A549 (cell line): ENCODE results near the gene TSR1. TPM values are rescaled to one million over a fixed set of nuclear protein-coding genes. Genes with fewer than 3 reads are reported as not detected.

Experiments
- ATAC-seq, 2 experiments: fragments of 200-7000 bp in 1 of 2; fragments of >200 bp in 1 of 2; cut with Nextera tagmentation in 1 of 2; cut with Tn5 transposase in 1 of 2; 3 replicates each; pipeline versions ENCODE4 v1.8.0 to v1.9.1; 2018 to 2020; ENCODE audit warnings: mild to moderate bottlenecking in 1 of 2, moderate library complexity in 1 of 2
- CTCF ChIA-PET: fragments of 300-600 bp; sonication (Branson Sonifier 250); formaldehyde crosslinking; extraction: SDS; loops from one replicate; lab custom pipeline; 2021; ENCODE audit warnings: antibody characterized with exemption, inconsistent platforms; lab: Yijun Ruan, JAX
- POLR2A ChIA-PET: fragments of 350-600 bp; formaldehyde crosslinking; extraction: SDS; loops from one replicate; lab custom pipeline; 2021; ENCODE audit warnings: antibody characterized with exemption, inconsistent platforms; lab: Yijun Ruan, JAX
- DNase-seq, 2 experiments: peaks; one replicate each; pipeline versions ENCODE4 v3.0.0 to v3.0.0-alpha.2; 2011 to 2016; ENCODE audit warnings: low read depth in 1 of 2, low spot score in 1 of 2
- FAIRE-seq: peaks from 2 replicates; lab custom pipeline; 2011; peaks lifted over from hg19 to GRCh38; lab: Jason Lieb, UNC
- H3K27ac ChIP-seq, 2 experiments: fragments of >200 bp; sonication (Bioruptor Twin); formaldehyde crosslinking; 3 replicates each; pipeline ENCODE4 v1.5.1; 2016 to 2017
- H3K4me1 ChIP-seq: fragments of >200 bp; sonication (Bioruptor Twin); formaldehyde crosslinking; 3 replicates; pipeline ENCODE4 v1.6.1; 2016
- H3K4me2 ChIP-seq: fragments of >200 bp; sonication (Bioruptor Twin); formaldehyde crosslinking; 3 replicates; pipeline ENCODE4 v1.6.1; 2016
- H3K4me3 ChIP-seq: fragments of >200 bp; sonication (Bioruptor Twin); formaldehyde crosslinking; 3 replicates; pipeline ENCODE4 v1.5.1; 2016
- H3K9me3 ChIP-seq: fragments of >200 bp; sonication (Bioruptor Twin); formaldehyde crosslinking; 3 replicates; pipeline ENCODE4 v1.6.1; 2016
- CTCF ChIP-seq: fragments of >200 bp; sonication (Bioruptor Twin); formaldehyde crosslinking; IDR thresholded peaks from 3 replicates; pipeline ENCODE4 v1.5.1; 2016
- EHF ChIP-seq: fragments of 250-450 bp; sonication (Bioruptor Pico); IDR thresholded peaks from 2 replicates; pipeline ENCODE4 v1.5.0; 2020; ENCODE audit warnings: mild to moderate bottlenecking
- EHMT2 ChIP-seq: fragments of 200-600 bp; sonication (generic); IDR thresholded peaks from 2 replicates; pipeline ENCODE4 v1.6.1; 2016; ENCODE audit warnings: antibody characterized with exemption, low read depth, mild to moderate bottlenecking, moderate library complexity
- ESRRA ChIP-seq: fragments of 150-350 bp; IDR thresholded peaks from 2 replicates; pipeline ENCODE4 v1.6.1; 2014; ENCODE audit warnings: mild to moderate bottlenecking, low read length, borderline replicate concordance
- GATA3 ChIP-seq: IDR thresholded peaks from 2 replicates; pipeline ENCODE4 v1.6.1; 2012; ENCODE audit warnings: borderline replicate concordance
- HEYL ChIP-seq: fragments of 250-450 bp; sonication (Bioruptor Pico); IDR thresholded peaks from 2 replicates; pipeline ENCODE4 v1.8.0; 2021; ENCODE audit warnings: mild to moderate bottlenecking, moderate library complexity
- JUNB ChIP-seq: fragments of >200 bp; sonication (Bioruptor Twin); formaldehyde crosslinking; IDR thresholded peaks from 2 replicates; pipeline ENCODE4 v1.6.1; 2016
- MAX ChIP-seq: IDR thresholded peaks from 2 replicates; pipeline ENCODE4 v1.6.1; 2012
- MAZ ChIP-seq: fragments of 150-350 bp; IDR thresholded peaks from 2 replicates; pipeline ENCODE4 v1.6.1; 2014; ENCODE audit warnings: antibody characterized with exemption, low read depth, low read length, borderline replicate concordance
- NFE2L2 ChIP-seq: fragments of 150-350 bp; conservative IDR thresholded peaks from 2 replicates; pipeline ENCODE4 v1.6.1; 2014; ENCODE audit warnings: low read length
- NPAS2 ChIP-seq: fragments of 250-450 bp; sonication (Bioruptor Pico); IDR thresholded peaks from 2 replicates; pipeline ENCODE4 v1.8.0; 2022; ENCODE audit warnings: mild to moderate bottlenecking, moderate library complexity, borderline replicate concordance
- RAD21 ChIP-seq, 2 experiments: fragments of >200 bp in 1 of 2; sonication (Bioruptor Twin) in 1 of 2; formaldehyde crosslinking in 1 of 2; IDR thresholded peaks in 1 of 2; conservative IDR thresholded peaks in 1 of 2; 2 replicates in 1 of 2; 3 replicates in 1 of 2; pipeline ENCODE4 v1.6.1; 2012 to 2018; ENCODE audit warnings: inconsistent platforms in 1 of 2
- REST ChIP-seq: fragments of 200-600 bp; sonication (generic); IDR thresholded peaks from 2 replicates; pipeline ENCODE4 v1.6.1; 2016; ENCODE audit warnings: antibody characterized with exemption, mild to moderate bottlenecking, moderate library complexity
- SREBF2 ChIP-seq: fragments of 450-650 bp; IDR thresholded peaks from 2 replicates; pipeline ENCODE4 v1.6.1; 2014; ENCODE audit warnings: mild to moderate bottlenecking, moderate library complexity
- TFCP2L1 ChIP-seq: fragments of 250-450 bp; sonication (Bioruptor Pico); IDR thresholded peaks from 2 replicates; pipeline ENCODE4 v1.5.0; 2021; ENCODE audit warnings: mild to moderate bottlenecking
- ZFP36 ChIP-seq: fragments of 450-650 bp; IDR thresholded peaks from 2 replicates; pipeline ENCODE4 v1.6.1; 2014; ENCODE audit warnings: borderline replicate concordance; ENCODE audit not compliant: partially characterized antibody
- ZSCAN20 ChIP-seq: fragments of 250-450 bp; sonication (Bioruptor Pico); IDR thresholded peaks from 2 replicates; pipeline ENCODE4 v1.8.0; 2022; ENCODE audit warnings: mild to moderate bottlenecking, moderate library complexity
- WGBS: methylation state at CpG from one replicate; pipeline ENCODE4 v1.1.6; 2017; ENCODE audit errors: missing lambda C conversion rate; 5-methylcytosine and 5-hydroxymethylcytosine counted together
- polyA plus RNA-seq, 4 experiments: library from polyadenylated mRNA; depleted of rRNA in 3 of 4; stranded (reverse); fragments of >200 nt; fragmentation: RNase III in 1 of 4; extraction: RNeasy Plus Mini Kit Qiagen cat#74134 plus additional on column Dnase treatment in 1 of 4; gene quantifications; 2 replicates in 3 of 4; 3 replicates in 1 of 4; pipeline ENCODE4 v1.2.3, GENCODE V29; 2011 to 2017

Gene TSR1
- polyA plus RNA-seq, 2 of the 4 experiments (the other 2 are of a cell fraction): 38.3 to 84.1 TPM

- Histone ChIP-seq H3K4me3 (no peak overlapping the region), H3K4me1 (no peaks in the 10 kb centered on the region)
- peak; percentile 31 to 44 for DNase-seq
- WGBS: 77% methylated on average over 22 of the region's 26 CpGs
- peak in 1 of 2 experiments; percentile 56; a peak in 2 of 5 replicates for TF ChIP-seq RAD21 (conservative IDR thresholded peaks at IDR 0.05 in 1 of 2, IDR thresholded peaks at IDR 0.05 in 1 of 2)
- no peak for TF ChIP-seq NPAS2
- TF ChIP-seq CTCF: peak; percentile 43
- TF ChIP-seq, all 56 proteins: peak for 2
- no peak for FAIRE-seq
- ChIA-PET POLR2A (no interaction called here), CTCF (interaction anchor here (0.9 to 15.8 kb wide), 20 partner anchors 7 to 326 kb away, joined by 3 to 255 read pairs (median 4); partner anchors contain the start of gene HIC1)
- Histone ChIP-seq H3K27ac (no peak overlapping the region), H3K4me2 (no peak overlapping the region), H3K9me3 (no peaks in the 10 kb centered on the region)
- peak; percentile 28 to 69; a peak in 3 of 6 replicates for ATAC-seq
Measured at GRCh38 chr17:2366747-2367494, 30.7 kb upstream of the TSR1 start.

GRCh38 chr17:2365132-2365531 lies 28.9 kb upstream of the TSR1 start:
- H3K4me2 ChIP-seq: no peak overlapping the region
- ATAC-seq (no peak), DNase-seq (no peak), FAIRE-seq (no peak)
- H3K4me1 ChIP-seq: peaks cover 1% of the 10 kb centered on the region; the same call in 2 of the 3 replicates
- no peaks in the 10 kb centered on the region for H3K9me3 ChIP-seq
- no peak overlapping the region for H3K27ac ChIP-seq
- no peak overlapping the region for H3K4me3 ChIP-seq
- CTCF ChIA-PET: interaction anchor here (0.7 to 15.8 kb wide), 4 partner anchors 15 to 69 kb away, joined by 3 to 255 read pairs (median 110); no protein-coding TSS in a partner anchor
- 91% methylated on average over 20 of the region's 20 CpGs for WGBS
- TF ChIP-seq ZFP36 (no peak), JUNB (no peak), NFE2L2 (no peak)
- POLR2A ChIA-PET: no interaction called here

- no peak for TF ChIP-seq EHF (CRISPR knock-in tag)
- no peak for TF ChIP-seq RAD21 (conservative IDR thresholded peaks at IDR 0.05 in 1 of 2, IDR thresholded peaks at IDR 0.05 in 1 of 2)
- no peak for TF ChIP-seq MAX
- no peak for TF ChIP-seq ZSCAN20 (CRISPR knock-in tag)
- TF ChIP-seq GATA3: no peak
- TF ChIP-seq SREBF2: no peak
- TF ChIP-seq ESRRA: no peak
- TF ChIP-seq MAZ: no peak
- TF ChIP-seq TFCP2L1 (CRISPR knock-in tag): no peak
- TF ChIP-seq REST: no peak
- no peak for TF ChIP-seq HEYL
- no peak for TF ChIP-seq EHMT2
- ChIA-PET CTCF (interaction anchor here (0.7 to 15.8 kb wide), 5 partner anchors 15 to 69 kb away, joined by 3 to 255 read pairs (median 9); no protein-coding TSS in a partner anchor), POLR2A (no interaction called here)
- Histone ChIP-seq H3K9me3 (no peaks in the 10 kb centered on the region), H3K4me3 (no peak overlapping the region), H3K4me1 (peaks cover 5% of the 10 kb centered on the region), H3K27ac (no peak overlapping the region), H3K4me2 (no peak overlapping the region)
- FAIRE-seq (no peak), DNase-seq (no peak), ATAC-seq (no peak)
- WGBS: 86% methylated on average over 12 of the region's 12 CpGs
Measured at GRCh38 chr17:2364763-2365116, 28.5 kb upstream of the TSR1 start.
